HG03045 (cell line): ENCODE data around the gene TACR1.

ENCODE experiments used
- ATAC-seq: cut with Tn5 transposase; IDR thresholded peaks from one replicate; pipeline ENCODE4 v1.9.1; 2021; ENCODE audit warnings: mild to moderate bottlenecking, moderate library complexity; ENCODE audit not compliant: unreplicated experiment

TACR1 gene

DNA sequence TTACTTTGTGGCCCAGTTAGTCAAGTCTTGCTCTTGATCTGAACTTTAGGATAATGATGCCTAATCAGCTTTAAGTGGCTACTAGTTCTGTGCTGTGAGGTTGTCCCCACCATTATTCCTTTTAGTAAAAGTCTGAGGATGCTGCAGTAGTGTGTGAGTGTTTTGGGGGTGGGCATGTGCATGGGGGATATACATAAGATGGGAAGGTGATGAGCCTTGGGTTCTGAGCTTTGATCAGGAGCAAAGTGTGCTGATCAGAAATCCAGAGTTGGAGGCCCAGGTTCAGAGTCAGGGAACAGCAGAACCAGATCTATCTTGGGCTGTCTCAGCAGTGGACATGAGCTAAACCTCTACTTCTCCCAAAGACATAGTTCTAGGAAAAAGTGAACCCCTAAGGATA is 174.1 kb downstream of the TACR1 start:
- ATAC-seq: no peak

DNA sequence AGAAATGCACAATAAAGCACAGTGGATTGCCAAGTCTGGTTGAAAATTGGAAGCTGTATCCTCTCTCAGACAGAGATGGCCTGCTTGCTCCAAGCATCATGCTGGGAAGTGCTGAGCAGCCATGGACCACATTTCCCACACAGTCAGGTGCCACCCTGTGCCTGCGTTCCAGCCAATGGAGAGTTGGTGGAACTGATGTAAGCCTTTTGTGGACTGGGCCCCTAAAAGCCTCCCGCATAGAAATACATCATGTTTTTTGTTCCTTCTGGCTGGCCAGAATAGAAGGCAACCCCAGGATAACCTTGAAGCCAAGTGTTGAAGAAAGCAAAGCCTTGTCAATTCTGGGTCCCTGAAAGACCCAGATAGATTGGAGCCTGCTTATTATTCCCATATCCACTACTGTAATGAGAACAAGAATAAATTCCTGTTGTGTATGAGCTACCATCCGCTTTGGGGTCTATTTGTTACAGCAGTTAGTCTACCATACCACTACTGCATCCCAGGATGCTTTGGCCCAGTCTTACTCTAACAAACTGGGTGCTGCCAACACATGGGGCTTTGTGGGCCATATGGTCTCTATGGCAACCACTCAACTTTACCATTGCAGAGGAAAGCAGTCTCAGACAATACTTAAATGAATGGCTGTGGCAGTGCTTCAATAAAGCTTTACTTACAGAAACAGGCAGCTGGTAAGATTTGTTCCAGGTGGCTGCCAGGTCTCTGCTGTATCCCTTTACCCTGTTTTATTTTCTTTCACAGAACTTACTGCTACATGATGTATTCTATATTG is 175.5 kb downstream of the TACR1 start:
- ATAC-seq: no peak

DNA sequence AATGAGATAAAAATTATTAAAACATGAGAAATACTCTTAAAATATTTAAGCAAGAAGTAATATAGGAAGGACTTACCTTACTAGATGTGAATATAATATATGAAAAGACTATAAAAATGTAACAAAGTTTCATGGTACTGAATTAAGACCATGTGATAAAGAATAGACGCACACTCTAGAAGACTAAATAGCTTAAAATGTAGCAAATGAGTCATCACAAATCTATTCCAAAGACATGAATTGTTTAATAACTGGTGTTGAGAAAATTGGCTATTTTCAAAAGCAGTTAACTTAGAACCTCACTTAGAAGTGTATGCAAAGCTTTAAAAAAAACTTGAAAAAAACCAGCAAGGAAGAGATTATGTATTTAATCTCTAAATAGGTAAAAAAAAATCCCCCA is 176.8 kb downstream of the TACR1 start:
- ATAC-seq: no peak

DNA sequence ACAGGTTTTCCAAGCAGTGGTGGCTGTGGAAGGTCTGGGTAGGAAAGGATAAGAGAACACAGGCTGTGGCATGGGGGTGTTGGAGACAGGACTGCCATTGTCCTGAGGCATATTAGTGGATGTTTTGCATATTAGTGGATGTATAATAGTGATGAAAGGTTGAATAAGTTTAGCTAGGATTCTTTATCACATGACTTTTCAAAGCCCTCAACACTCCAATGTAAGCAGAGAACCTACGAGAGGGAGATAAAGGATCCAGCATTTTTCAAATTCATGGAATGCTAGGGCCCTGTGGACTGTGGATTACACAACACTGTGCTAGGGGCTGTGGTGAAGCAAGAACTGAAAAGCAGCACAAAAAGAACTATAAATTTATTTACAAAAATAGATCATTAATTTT is 177.6 kb downstream of the TACR1 start:
- ATAC-seq: no peak

DNA sequence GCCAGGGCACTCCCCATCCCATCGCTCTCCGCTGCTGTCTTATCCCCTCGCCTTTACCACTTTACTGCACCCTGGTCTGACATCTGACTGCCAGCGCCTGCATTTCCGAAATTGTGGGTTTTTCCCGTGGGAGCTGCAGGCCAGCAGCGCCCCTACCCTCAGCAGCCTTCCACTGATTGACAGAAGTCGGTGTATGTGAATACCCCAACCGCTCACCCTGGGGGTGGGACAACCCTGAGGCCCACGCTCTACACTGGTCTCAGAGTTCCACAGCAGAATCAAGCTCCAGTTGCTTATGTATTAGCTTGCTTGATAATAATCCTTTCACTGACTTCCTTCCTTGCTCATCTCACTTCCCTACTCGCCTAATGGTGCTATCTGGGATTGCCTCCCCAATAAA is 178.8 kb downstream of the TACR1 start:
- ATAC-seq: no peak

DNA sequence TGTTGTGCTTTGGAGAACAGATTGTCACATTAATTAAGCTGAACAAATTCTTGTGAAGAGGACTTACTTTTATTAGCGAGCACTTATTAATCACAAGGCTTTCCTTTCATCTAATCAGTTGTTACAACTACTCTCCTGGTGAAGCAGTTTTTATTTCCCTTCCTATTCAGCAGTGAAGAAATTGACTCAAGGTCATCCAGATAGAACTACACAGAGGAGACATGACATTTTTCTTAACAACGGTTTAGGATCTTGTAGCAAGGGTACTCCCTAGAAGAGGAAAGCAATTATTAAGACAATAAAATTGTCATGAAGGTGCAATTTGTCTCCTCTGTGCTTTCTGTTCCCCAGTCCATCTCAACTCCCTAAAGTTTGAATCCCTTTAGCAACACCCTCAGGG is 179.5 kb downstream of the TACR1 start:
- ATAC-seq: no peak

DNA sequence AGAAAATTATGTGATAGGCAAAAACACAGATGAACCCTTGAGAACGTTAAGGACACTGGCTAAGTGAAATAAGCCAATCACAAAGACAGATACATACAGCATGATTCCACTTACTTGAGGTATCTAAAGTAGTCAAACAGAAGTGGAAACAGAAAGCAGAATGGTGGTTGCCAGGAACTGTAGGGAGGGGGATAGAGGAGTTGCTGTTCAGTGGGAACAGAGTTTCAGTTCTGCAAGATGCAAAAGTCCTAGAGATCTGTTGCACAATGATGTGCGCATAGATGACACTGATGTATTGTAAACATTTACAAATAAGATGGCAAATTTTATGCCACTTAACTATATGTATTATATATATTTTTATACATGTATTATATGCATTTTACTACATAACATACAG is 181.2 kb downstream of the TACR1 start:
- ATAC-seq: no peak

DNA sequence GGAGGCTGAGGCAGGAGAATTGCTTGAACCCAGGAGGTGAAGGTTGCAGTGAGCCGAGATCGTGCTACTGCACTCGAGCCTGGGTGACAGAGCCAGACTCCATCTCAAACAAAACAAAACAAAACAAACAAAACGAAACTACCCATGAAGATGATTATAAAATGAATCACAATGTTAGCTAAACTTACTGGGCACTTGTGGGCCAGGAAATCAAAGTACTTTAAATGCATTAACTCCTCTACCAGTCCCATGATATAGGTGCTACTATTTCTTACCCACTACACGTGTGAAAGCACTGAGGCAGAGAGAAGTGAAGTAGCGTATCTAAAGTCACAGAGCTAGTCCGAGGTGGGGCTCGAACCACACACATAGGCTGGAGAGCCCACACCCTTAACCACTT is 187.2 kb downstream of the TACR1 start:
- ATAC-seq: no peak

DNA sequence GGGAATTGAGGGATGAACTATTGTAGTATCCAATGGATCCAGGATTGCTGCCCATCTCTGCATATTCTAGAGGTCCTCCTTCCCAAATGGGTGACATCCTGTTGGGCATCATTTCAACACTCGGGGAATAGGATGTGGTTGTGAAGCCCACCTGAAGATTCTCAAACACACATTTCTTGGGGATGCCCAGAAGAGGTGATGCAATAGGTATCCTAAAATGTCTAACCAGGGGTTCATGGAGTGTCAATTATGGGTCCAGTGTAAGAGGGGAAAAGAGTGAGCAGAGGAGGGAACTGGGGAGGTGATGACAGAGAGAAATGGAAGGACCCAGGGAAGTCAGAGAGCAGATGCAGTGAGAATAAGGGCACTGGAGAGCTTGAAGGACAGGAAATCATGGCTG is 188.7 kb downstream of the TACR1 start:
- ATAC-seq: no peak

DNA sequence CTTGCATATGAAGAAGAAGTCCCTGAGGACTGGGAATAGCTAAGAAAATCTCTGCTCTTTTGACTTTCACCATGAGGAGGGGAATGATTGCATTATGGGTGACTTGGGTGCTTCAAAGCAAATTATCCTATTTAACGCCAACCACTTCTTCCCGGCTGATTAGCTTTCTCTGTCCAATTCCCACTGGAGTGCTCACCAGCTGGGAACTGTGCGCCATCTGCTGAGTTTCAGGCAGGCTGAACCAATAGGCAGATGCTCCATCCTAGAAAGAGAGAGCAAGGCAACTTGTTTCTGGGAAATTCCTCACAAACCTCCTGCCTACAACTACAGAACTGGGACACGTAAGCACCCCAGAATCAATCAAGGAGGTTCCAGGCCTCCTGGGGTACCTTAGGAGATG is 191.5 kb downstream of the TACR1 start:
- ATAC-seq: no peak

DNA sequence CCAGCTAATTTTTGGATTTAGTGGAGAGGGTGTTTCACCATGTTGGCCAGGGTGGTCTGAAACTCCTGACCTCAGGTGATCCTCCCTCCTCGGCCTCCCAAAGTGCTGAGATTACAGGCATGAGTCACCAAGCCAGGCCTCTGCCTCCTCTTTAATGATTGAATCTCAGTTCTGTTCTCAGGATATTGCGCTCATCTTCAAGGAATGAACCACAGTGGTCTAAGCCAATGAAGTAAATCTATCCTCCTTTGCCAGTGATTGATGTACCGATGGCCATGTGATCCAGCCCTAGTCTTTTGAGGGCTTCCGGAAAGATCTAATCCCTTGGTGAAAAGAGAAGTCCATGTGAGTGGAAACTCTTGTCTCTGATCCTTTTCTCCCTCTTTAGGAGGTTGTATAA is 192.3 kb downstream of the TACR1 start:
- no peak for ATAC-seq

DNA sequence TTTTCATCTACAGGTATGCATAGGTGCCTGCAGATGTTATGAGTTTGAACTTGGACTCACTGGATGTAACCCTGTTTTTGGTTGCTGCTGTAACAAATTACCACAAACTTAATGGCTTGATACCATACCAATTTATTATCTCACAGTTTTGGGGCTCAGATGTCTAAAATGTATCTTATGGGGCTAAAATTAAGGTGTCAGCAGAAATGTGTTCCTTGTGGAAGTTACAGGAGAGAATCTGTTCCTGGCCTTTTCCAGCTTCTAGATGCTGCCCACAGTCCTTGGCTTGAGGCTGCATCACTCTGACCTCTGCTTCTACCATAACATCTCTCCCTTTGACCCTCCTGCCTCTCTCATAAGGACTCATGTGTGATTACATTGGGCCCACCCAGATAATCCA is 193.3 kb downstream of the TACR1 start:
- no peak for ATAC-seq

DNA sequence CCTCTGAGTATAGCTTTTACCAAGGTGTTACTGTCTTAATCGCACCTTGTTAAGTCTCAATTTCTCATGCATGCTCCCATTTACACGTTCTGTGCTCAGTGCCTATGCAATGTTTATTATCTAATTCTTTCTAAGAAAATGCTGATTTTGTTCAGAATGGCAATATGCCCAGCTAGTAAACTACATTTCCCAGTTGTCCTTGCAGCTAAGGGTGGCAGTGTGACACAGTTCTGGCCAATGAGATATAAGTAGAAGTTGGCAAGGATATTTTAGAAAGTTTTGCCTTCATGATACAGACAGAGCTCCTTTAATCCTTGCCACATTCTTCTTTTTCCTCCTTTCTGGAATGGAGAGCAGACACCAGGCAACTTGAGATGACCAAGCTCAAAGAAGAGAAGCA is 195.5 kb downstream of the TACR1 start:
- no peak for ATAC-seq

DNA sequence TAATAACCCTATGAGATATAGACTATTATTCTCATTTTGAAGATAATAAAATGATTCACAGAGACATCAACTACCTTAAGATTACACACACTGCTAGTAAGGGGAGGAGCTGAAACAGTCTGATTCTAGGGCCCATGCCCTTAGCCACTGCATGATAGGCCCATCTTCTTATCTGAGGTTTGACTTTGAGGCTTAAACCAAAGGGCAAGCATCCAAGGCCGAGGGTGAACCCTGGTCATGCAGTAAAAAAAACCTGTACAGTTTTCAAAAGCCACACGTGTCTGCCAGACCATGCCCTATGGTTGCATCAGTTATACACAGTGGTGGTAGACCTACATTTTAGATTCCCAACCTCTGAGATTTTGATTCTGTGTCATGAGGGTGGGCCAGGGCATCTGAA is 196.0 kb downstream of the TACR1 start:
- no peak for ATAC-seq

DNA sequence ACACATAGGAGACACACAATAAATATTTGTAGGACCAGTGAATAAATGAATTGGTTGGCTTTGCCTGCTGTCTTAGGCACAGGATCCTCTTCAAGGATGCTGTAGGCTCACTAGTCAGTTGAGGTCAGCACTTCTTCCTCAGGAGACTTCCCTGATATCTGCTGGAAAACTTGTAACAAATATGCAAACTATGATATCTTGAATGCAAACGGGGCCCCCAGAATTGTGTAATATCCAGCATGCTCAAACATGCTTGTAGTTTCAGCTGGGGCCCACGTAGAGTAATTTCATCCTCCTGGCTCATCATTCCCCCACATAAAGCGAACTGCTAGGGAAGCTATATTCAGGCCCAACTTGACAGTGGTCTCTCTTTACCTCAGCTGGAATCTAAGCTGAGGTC is 197.3 kb downstream of the TACR1 start:
- ATAC-seq: no peak

DNA sequence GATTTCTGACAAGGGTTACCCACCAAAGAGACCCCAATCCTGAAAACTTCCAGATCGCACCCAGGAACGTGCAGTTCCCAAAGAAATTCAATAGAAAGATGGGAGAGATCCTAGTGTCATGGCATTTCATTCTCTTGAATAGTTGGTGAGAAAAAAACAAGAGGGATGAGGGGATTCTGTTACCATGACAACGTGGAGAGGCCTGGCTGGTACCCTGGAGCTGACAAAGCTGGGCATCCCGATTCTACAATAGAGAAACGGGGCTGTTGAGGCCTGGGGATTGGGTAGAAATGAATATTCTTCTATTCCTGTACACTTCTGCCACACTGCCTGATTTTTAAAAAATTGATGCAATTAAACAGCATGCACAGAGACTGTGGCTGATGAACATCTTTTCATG is 199.9 kb downstream of the TACR1 start:
- ATAC-seq: no peak
